ENCODE data around the gene FAM20C.

The FAM20C gene

GRCh38 chr7:217781-218180 lies 25.4 kb downstream of the FAM20C start:
- H3K4me3 ChIP-seq (ENCODE audit: low read length): no peak overlapping the region
- DNase-seq (ENCODE audit: low read depth, low spot score): no peak

DNA sequence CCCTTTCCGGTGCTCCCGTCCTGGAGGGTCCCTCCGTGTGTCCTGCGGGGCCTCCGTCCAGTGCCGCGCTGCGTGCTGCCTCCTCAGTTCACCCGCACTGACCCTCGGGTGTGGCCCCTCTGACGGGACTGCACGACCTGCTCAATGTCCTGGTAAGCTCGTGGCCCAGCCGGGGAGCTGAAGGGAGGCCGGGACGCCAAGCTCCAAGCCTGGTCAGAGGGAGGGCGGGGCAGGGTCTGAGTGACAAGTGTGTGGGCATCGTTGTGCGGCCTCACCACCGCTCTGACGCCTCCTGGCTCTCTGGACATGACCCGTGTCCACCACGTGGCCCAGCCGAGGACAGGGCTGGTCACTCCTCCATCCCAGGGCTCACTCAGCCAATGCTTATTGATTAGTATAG lies 25.9 kb downstream of the FAM20C start:
- no peak for DNase-seq (ENCODE audit: low read depth, low spot score)
- no peak overlapping the region for H3K4me3 ChIP-seq (ENCODE audit: low read length)

DNA sequence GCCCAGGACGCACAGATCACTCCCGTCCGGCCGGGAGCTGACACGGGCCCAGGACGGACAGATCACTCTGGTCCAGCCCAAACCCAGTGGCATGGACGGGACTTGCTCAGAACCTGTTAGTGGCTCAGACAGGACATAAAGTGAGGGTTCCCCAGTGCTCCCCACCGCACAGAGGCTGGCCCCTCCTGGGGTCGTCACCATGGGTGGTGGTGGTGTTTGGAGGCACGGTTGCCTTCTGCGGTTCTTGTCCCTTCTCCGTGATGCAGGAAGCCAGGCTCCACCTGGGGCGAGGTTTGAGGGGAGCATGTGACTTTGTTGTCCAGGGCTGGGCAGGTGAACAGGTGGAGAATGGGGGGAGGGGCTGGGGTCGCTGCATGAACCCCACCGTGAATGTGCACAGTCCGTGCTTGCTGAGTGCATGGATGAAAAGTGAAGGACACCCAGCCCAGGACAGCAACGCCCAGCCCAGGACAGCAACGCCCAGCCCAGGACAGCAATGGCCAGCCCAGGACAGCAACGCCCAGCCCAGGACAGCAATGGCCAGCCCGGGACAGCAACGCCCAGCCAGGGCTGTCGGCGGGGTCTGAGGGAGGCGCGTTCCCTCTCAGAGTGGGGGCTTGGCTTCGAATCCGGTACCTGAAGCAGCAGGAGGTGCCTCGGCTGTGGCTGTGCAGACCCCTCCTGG lies 26.7 kb downstream of the FAM20C start:
- no peak for DNase-seq (ENCODE audit: low read depth, low spot score)
- no peak overlapping the region for H3K4me3 ChIP-seq (ENCODE audit: low read length)

- H3K4me3 ChIP-seq (ENCODE audit: low read length): no peak overlapping the region
- no peak for DNase-seq (ENCODE audit: low read depth, low spot score)
Observed at GRCh38 chr7:219581-220150, 27.3 kb downstream of the FAM20C start.

DNA sequence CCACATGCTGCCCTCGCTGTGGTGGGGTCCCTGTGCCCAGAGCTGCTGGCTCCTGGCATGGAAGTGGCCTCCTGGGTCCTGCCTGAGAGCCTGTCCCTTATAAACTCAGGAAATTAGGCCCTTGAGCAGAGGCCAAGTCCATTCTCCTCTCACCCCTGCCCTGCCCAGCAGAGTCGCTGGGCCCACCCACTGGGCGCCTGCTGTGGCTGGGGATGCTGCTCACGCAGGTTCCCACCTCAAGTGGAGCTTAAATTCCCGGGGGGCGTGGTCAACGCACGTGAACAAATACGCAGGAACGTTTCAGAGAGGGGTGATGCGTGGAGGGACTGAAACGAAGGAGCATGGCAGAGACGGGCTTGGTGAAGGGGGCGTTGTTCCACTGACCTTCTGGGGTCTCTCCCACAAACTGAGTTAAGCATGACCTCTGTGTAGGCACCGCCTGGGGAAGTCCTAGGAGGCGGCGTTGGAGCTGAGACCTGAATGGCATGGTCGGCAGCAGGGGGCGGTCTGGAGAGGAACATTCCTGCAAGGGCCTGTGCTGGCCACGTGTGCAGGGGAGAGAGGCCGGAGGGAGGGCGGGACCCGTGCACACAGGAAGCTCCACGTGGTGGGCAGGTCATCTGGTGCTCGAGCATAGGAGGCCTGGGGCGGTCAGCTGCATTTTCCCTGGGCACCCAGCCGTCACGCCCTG lies 27.9 kb downstream of the FAM20C start:
- no peak for DNase-seq (ENCODE audit: low read depth, low spot score)
- no peak overlapping the region for H3K4me3 ChIP-seq (ENCODE audit: low read length)

DNA sequence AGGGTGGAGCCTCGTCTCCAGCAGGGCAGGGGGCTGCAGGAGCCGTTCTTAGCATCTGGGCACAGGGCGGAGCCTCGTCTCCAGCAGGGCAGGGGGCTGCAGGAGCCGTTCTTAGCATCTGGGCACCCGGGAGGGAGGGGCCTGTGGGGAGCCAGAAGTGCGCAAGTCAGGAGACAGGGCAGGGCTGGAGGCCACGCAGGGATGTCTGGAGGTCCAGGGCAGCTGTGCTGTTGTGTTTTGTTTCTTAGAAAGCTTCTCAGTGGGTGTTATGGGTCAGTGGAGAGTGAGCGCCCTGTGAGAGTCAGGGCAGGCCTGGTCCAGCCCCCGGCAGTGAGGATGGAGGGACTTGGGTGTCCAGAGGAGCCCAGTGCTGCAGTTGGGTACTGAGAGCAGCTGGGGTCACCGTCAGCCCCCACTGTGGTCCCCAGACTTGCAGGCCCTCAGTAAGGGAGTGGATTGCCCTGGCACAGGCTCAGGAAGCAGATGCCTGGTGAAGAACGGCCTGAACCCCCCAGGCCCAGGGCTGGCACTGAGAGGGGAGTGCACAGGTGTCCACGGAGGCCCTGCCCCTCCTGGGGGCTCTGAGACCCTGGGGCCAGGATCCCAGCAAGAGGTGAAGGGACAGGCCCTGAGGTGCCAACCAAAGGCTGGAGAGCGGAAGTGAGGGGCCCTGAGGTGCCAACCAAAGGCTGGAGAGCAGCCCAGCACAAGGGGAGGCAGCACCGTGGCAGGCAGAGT lies 29.8 kb downstream of the FAM20C start:
- no peak for DNase-seq (ENCODE audit: low read depth, low spot score)
- H3K4me3 ChIP-seq (ENCODE audit: low read length): no peak overlapping the region

DNA sequence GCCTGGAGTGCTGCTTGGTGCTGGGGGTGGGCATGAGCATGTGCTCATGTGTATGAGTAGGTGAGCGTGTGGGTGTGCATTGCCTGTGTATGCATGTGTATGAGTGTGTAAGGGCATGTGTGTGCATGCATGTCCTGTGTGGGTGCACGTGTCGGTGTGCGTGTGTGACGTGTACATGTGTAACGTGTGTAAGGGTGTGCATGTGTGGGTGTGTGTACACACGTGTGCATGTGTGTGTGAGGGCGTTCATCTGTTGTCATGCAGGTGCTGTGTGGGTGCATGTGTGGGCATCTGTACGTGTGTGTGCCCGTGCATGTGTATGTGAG lies 30.3 kb downstream of the FAM20C start:
- no peak overlapping the region for H3K4me3 ChIP-seq (ENCODE audit: low read length)
- DNase-seq (ENCODE audit: low read depth, low spot score): no peak

- DNase-seq (ENCODE audit: low read depth, low spot score): no peak
- H3K4me3 ChIP-seq (ENCODE audit: low read length): no peak overlapping the region
Observed at GRCh38 chr7:223118-223800, 30.9 kb downstream of the FAM20C start.

GRCh38 chr7:223861-224260 lies 31.5 kb downstream of the FAM20C start:
- H3K4me3 ChIP-seq (ENCODE audit: low read length): no peak overlapping the region
- no peak for DNase-seq (ENCODE audit: low read depth, low spot score)

GRCh38 chr7:226281-226895 lies 34.0 kb downstream of the FAM20C start:
- no peak overlapping the region for H3K4me3 ChIP-seq (ENCODE audit: low read length)
- no peak for DNase-seq (ENCODE audit: low read depth, low spot score)

GRCh38 chr7:227926-228325 lies 35.6 kb downstream of the FAM20C start:
- no peak for DNase-seq (ENCODE audit: low read depth, low spot score)
- H3K4me3 ChIP-seq (ENCODE audit: low read length): no peak overlapping the region

DNA sequence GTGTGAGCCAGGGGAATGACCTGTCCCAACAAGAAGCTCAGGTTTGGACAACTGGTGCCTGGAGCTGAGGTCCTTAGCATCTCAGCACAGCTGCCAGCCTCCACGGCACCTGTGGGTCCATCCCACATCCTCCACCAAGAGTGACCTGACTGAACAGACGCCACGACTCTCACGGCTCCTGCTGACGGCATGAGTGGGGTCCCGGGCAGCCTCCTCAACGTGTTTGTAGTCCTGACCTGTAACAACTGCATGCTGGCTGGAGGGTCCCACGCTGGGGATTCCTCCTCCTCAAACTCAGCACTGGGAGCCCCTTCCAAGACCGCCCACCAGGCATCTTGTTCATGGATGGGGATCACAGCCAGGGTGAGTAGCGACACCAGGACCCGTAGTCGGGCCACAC lies 36.2 kb downstream of the FAM20C start:
- H3K4me3 ChIP-seq (ENCODE audit: low read length): no peak overlapping the region
- no peak for DNase-seq (ENCODE audit: low read depth, low spot score)

- no peak overlapping the region for H3K4me3 ChIP-seq (ENCODE audit: low read length)
- no peak for DNase-seq (ENCODE audit: low read depth, low spot score)
Observed at GRCh38 chr7:229184-229964, 37.0 kb downstream of the FAM20C start.

GRCh38 chr7:230274-230673 lies 37.9 kb downstream of the FAM20C start:
- no peak for DNase-seq (ENCODE audit: low read depth, low spot score)
- no peak overlapping the region for H3K4me3 ChIP-seq (ENCODE audit: low read length)

GRCh38 chr7:231030-231857 lies 38.9 kb downstream of the FAM20C start:
- no peak overlapping the region for H3K4me3 ChIP-seq (ENCODE audit: low read length)
- no peak for DNase-seq (ENCODE audit: low read depth, low spot score)

- DNase-seq (ENCODE audit: low read depth, low spot score): no peak
- H3K4me3 ChIP-seq (ENCODE audit: low read length): no peak overlapping the region
Observed at GRCh38 chr7:231858-232246, 39.5 kb downstream of the FAM20C start.

GRCh38 chr7:232410-233248 lies 40.3 kb downstream of the FAM20C start:
- no peak for DNase-seq (ENCODE audit: low read depth, low spot score)
- H3K4me3 ChIP-seq (ENCODE audit: low read length): no peak overlapping the region

All from Jurkat, Clone E6-1 (cell line).